Measurements from ENCODE around the gene GHR. TPM values are rescaled to one million over a fixed set of nuclear protein-coding genes. Genes with fewer than 3 reads are reported as not detected.

GHR gene
- total and polyA plus RNA-seq, 2 of the 8 experiments (the other 6 are each of a cell fraction or from before 2014, with no cell fraction given) = 0.15 to 0.19 TPM

- H3K36me3 ChIP-seq (ENCODE audit: control insufficient read depth in 2 of 4, insufficient read depth in 4 of 4, low read length in 3 of 4) = no peaks in the 10 kb centered on the region
- H3K79me2 ChIP-seq (ENCODE audit: control insufficient read depth in 1 of 2, insufficient read depth in 2 of 2, low read length in 2 of 2) = no peaks in the 10 kb centered on the region
- CTCF ChIA-PET (ENCODE audit: partially characterized antibody) = interaction anchor here (1.1 to 1.5 kb wide), 3 partner anchors 10 to 1603 kb away, joined by 3 to 8 read pairs (median 3); partner anchors contain the start of gene GHR
- H3K79me1 ChIP-seq (ENCODE audit: low read depth, low read length) = no peaks in the 10 kb centered on the region
- H3K56ac ChIP-seq (replicated peaks; ENCODE audit: insufficient read length, low read depth, low read length) = no peak overlapping the region
- no peaks in the 10 kb centered on the region for H3K4me1 ChIP-seq (replicated peaks in 1 of 4; ENCODE audit: control insufficient read depth in 3 of 4, insufficient read depth in 4 of 4, low read length in 3 of 4)
- POLR2A ChIA-PET (ENCODE audit: partially characterized antibody) = no interaction called here
- H2BK20ac ChIP-seq (ENCODE audit: low read length) = no peak overlapping the region
- no peaks in the 10 kb centered on the region for H3K23me2 ChIP-seq (ENCODE audit: low read depth, low read length)
- H4K5ac ChIP-seq (ENCODE audit: insufficient read length, low read depth, low read length) = no peak overlapping the region
- no peaks in the 10 kb centered on the region for H3K27me3 ChIP-seq (replicated peaks in 1 of 4; ENCODE audit: control insufficient read depth in 3 of 4, extremely low read depth in 1 of 4, insufficient read depth in 3 of 4, low read length in 3 of 4)
- no peak overlapping the region for H4K8ac ChIP-seq (ENCODE audit: extremely low read depth, insufficient read depth, low read length)
- H3K4me2 ChIP-seq (ENCODE audit: insufficient read depth in 1 of 2, low read depth in 2 of 2, low read length in 2 of 2) = no peak overlapping the region
- H3K14ac ChIP-seq (ENCODE audit: insufficient read length) = no peak overlapping the region
- no peak overlapping the region for H3K18ac ChIP-seq (ENCODE audit: extremely low read depth, low read length)
- no peak overlapping the region for H3K27ac ChIP-seq (ENCODE audit: low read depth, low read length)
- no peak overlapping the region for H2AFZ ChIP-seq (ENCODE audit: low read length)
- H2BK12ac ChIP-seq (ENCODE audit: low read depth, low read length) = no peak overlapping the region
- H4K91ac ChIP-seq (replicated peaks; ENCODE audit: insufficient read length, low read length) = no peak overlapping the region
- H3K9me3 ChIP-seq (ENCODE audit: insufficient read depth in 2 of 2, low read depth in 1 of 2, low read length in 1 of 2) = peaks cover 8 to 10% of the 10 kb centered on the region in 2 experiments
- H3K9ac ChIP-seq (replicated peaks in 1 of 4; ENCODE audit: extremely low read depth in 1 of 4, low read depth in 3 of 4, low read length in 3 of 4) = no peak overlapping the region
- FAIRE-seq (no peak), DNase-seq (ENCODE audit: low read depth in 1 of 2, low spot score in 2 of 2) (no peak)
- H3K4me3 ChIP-seq (ENCODE audit: extremely low read depth in 1 of 4, insufficient read depth in 2 of 4, low read depth in 3 of 4, low read length in 4 of 4) = no peak overlapping the region
- H2AK5ac ChIP-seq (ENCODE audit: low read depth, low read length) = no peak overlapping the region
- 94% methylated on average over 5 of the region's 5 CpGs; no CpG with 5 or more reads in 1 of the 2 experiments for WGBS, 2 experiments (ENCODE audit: extremely low coverage in 1 of 2, insufficient coverage in 1 of 2, insufficient read length in 1 of 2, insufficient replicate concordance in 2 of 2, low coverage in 1 of 2, low lambda C conversion rate in 2 of 2, missing lambda C conversion rate in 1 of 2)
- no peak overlapping the region for H2BK5ac ChIP-seq (ENCODE audit: low read depth, low read length)
- H4K20me1 ChIP-seq (replicated peaks in 1 of 2; ENCODE audit: control insufficient read depth in 1 of 2, insufficient read depth in 2 of 2, low read length in 2 of 2) = no peaks in the 10 kb centered on the region
- no peak overlapping the region for H3K4ac ChIP-seq (replicated peaks; ENCODE audit: insufficient read length, low read depth, low read length)
- H2BK120ac ChIP-seq (replicated peaks; ENCODE audit: low read depth, low read length) = no peak overlapping the region
- H2BK15ac ChIP-seq (ENCODE audit: low read length) = no peak overlapping the region
- H3K23ac ChIP-seq (ENCODE audit: insufficient read length) = no peak overlapping the region
- TF ChIP-seq CHD1 (IDR thresholded peaks at IDR 0.05; ENCODE audit: low read depth, low read length) (no peak), ATF3 (IDR thresholded peaks at IDR 0.05; ENCODE audit: insufficient read depth, low read depth, low read length) (no peak), NANOG (IDR thresholded peaks at IDR 0.05; ENCODE audit: insufficient read depth, low read depth, low read length, poor library complexity, severe bottlenecking) (no peak), TAF1 (IDR thresholded peaks at IDR 0.05; ENCODE audit: low read depth, low read length) (no peak), CTCF (IDR thresholded peaks at IDR 0.05; ENCODE audit: control extremely low read depth in 1 of 3, insufficient read depth in 1 of 3, low read depth in 1 of 3, low read length in 3 of 3) (no peak), USF2 (IDR thresholded peaks at IDR 0.05; ENCODE audit: low read length) (no peak), RXRA (IDR thresholded peaks at IDR 0.05; ENCODE audit: insufficient read depth, low read depth, low read length) (no peak), SP4 (IDR thresholded peaks at IDR 0.05; ENCODE audit: low read length) (no peak)
Measured at GRCh38 chr5:42390115-42390514, 33.1 kb upstream of the GHR start.

All from H1 (cell line).